A204.1 (cell line): Measurements from ENCODE around the gene PELI3.

Source experiments
- FAIRE-seq: peaks from 2 replicates; lab custom pipeline; 2012; peaks lifted over from hg19 to GRCh38; lab: Jason Lieb, UNC

Gene PELI3

GRCh38 chr11:66509131-66509561 lies 42.4 kb downstream of the PELI3 start:
- FAIRE-seq, result no peak

- FAIRE-seq, result no peak
These were observed 43.7 kb downstream of the PELI3 start, which contains the start of gene BBS1 for GRCh38 chr11:66510271-66510989. BBS1 (plus strand) TSS chr11:66510635; CDS start chr11:66510660, 25 bp downstream.

DNA sequence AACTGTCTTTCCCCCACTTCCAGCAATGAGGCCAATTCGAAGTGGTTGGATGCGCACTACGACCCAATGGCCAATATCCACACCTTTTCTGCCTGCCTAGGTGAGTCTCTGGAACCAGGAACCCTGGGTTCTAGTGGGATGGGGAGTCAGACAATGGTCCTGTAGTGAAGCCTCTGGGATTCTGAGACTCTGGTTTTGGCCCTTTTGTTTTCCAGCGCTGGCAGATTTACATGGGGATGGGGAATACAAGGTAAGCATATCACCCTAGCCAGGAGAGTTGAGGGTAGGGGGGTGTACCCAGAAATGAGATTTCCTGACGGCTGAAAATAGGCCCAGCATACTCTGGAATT lies 44.3 kb downstream of the PELI3 start:
- FAIRE-seq, result no peak

DNA sequence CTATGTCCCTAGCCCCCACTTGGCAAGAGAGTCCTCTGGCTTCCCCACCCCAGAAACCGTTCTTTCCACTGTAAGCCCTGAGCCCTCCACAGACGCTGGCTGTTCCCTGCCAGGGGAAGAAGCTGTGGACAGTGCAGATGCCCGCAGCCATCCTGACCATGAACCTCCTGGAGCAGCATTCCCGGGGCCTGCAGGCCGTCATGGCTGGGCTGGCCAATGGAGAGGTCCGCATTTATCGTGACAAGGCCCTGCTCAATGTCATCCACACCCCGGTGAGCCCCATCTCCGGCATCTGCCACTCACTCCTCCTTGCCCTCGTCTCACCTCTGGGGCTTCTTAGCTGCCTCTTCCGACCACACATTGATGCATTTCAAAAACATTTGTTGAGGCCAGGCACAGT lies 56.9 kb downstream of the PELI3 start:
- FAIRE-seq, result no peak

DNA sequence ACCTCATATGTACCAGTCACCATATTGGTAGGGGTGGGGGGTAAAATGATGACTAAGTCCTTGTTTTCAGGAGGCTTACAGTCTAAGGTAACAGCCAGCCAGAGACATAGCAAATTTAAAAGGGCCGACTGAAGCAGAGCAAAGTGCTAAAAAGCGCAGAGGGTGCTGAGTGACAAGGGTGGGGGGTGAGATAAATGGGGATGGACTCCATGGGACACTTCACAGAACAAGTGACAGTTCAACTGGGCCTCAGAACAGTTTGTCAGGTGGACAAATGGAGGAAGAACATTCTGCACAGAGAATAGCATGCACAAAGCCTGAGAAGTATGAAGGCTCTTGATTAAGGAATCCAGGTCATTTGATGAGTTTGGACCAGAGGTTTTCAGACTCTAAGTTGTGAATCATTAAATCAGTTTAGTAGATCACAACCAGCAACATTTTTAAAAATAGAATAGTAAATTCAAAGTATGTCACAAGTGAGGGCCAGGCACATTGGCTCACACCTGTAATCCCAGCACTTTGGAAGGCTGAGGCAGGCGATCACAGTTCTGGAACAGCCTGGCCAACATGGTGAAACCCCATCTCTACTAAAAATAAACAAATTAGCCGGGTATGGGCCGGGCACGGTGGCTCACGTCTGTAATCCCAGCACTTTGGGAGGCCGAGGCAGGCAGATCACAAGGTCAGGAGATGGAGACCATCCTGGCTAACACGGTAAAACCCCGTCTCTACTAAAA lies 57.8 kb downstream of the PELI3 start:
- no peak for FAIRE-seq
